GM21515 (cell line): Measurements from ENCODE around the gene WDR86.

Experiments
- ATAC-seq: cut with Tn5 transposase; IDR thresholded peaks from one replicate; pipeline ENCODE4 v1.9.1; 2021; ENCODE audit not compliant: unreplicated experiment

The WDR86 gene

GRCh38 chr7:151352512-151352911 lies 57.3 kb downstream of the WDR86 start:
- no peak for ATAC-seq

GRCh38 chr7:151351967-151352366 lies 57.9 kb downstream of the WDR86 start:
- peak; percentile 30 for ATAC-seq

DNA sequence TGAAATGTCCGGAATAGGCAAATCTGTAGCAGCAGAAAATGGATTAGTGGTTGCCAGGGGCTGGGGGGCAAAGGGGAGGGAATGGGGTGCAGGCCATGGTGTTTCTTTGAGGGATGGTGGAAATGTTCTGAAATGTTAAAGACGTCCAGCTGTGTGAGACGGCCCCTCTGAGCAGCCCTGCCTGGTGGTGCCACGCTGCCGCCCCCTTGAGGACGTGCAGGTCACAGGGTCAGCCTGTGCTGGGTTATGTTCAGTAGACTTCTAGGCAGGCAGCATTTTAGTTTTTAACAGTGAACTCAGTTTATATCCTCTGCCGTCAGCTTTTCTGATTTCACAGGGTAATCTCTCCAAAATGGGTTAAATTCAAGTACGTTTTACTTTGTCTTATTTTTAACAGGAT lies 58.8 kb downstream of the WDR86 start:
- ATAC-seq, result no peak

GRCh38 chr7:151349507-151349853 lies 60.4 kb downstream of the WDR86 start:
- peak; percentile 46 for ATAC-seq

DNA sequence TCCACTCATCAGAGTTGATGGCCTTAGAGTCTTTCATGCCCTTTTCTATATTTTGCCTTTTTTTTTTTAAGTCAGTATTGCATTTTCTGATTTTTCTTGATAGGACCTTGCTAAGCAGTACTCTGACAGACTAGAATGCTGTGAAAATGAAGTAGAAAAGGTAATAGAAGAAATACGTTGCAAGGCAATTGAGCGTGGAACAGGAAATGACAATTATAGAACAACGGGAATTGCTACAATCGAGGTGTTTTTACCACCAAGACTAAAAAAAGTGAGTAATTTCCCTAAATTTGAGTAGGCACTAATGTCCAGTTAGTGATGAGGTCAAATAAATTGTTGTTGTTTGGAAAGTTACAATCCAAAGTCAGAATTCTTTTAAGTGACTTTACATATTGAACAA lies 60.9 kb downstream of the WDR86 start:
- ATAC-seq, result no peak

DNA sequence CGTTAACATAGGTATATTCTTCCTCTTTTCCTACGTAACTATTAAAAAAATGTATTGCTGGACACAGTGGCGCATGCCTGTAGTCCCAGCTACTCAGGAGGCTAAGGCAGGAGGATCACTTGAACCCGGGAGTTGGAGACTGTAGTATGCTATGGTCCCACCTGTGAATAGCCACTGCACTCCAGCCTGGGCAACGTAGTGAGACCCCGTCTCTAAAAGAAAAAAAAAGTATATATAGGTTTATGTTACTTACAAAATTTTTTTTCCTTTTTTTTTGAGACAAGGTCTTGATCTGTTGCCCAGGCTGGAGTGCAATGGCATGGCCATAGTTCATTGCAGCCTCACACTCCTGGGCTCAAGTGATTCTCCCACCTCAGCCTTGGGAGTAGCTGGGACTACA lies 62.6 kb downstream of the WDR86 start:
- ATAC-seq, result no peak

DNA sequence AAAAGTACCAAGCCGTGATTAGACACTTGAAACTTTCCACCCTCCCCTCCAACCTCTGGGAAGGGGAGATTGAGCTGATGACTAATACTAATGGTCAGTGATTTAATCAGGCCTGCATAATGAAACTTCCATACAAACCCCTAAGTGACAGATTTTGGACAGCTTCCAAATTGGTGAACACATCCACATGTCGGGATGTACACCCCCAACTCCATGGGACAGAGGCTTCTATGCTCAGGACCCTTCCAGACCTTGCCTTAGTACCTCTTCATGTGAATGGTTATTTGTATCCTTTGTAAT lies 63.4 kb downstream of the WDR86 start:
- ATAC-seq, result no peak

DNA sequence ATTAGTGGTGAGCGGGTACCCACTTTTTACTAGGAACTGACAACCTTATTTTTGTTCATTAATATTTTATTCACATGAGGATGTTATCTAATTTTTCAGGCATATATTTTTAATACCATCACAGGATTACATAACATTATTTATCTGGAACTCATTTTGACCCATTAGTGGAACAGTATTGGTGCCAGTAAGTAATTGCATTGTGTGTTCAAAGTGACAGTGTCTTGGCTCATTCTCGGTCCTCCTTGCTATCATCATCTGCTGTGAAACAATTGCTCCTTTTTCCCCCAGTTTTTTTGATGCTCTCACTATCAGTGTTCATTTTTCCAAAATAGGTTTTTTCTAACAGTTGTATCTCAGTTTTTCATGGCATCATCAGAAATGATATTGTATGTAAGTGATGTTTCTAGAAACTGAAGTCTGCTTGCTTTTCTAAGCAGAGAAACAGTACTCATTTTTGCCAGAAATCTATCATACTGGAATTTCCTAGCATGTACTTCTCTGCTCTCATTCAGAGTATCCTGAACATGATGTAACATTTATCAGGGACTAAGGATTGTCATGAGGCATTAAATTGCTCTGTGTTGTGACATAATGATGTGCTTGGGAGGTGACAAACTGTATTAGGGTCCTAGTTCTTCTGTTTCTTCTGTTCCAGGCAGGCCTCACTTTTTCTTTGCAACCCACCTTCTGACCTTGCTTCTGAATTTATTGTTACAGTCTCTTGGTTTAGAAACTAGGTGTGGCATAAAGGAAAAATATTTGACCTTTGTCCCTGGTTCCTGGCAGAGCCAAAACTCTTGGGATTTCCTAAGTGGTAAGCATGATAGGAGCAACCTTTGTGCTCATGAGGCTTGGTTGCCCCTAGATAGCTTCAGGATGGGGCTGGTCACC lies 64.0 kb downstream of the WDR86 start:
- ATAC-seq, result no peak

GRCh38 chr7:151343516-151343915 lies 66.3 kb downstream of the WDR86 start:
- ATAC-seq, result no peak

DNA sequence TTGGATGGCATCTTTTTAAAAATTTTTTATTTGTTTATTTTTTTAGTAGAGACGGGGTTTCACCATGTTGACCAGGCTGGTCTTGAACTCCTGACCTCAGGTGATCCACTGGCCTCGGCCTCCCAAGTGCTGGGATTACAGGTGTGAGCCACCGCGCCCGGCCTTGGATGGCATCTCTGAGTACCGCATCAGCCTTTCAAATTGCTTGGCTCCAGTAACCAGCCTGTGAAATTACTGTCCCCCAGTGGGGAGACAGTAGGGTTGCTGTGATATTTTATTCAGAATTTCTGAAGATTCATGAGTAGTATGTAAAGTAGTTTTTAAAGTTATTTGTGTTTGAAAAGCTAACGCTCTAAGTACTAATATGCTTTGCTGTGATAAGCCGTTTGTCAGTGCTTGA lies 67.0 kb downstream of the WDR86 start:
- ATAC-seq, result no peak

GRCh38 chr7:151342102-151342646 lies 67.7 kb downstream of the WDR86 start:
- peak; percentile 49 for ATAC-seq

GRCh38 chr7:151341357-151342101 lies 68.3 kb downstream of the WDR86 start, which contains the start of gene NUB1:
Gene NUB1, plus strand, starts transcription at chr7:151341812. Its CDS starts 3,538 bp downstream, at chr7:151345350.
- ATAC-seq, result peak; percentile 61

DNA sequence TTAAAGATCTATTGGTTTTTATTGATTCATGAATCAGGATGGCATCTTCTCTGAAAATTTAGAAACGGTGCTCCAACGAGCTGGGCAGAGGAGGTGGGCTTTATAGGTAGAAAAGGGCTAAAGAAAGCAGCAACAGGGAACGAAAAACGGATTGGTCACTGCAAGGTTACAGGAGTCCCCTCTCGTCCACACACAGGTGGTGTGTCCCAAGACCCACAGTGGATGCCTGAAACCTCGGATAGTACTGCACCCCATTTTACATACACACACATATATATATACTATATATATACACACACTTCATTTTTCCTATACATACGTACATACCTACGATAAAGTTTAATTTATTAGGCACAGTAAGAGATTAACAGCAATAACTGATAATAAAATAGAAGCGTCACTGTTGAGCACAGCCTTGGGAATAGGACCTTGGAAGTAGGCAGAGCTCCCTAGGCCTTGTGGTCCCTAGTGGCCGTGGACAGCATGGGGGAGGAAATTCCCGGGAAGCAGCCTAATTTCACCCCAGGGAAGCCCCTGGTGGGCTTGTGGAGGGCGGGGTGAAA lies 69.0 kb downstream of the WDR86 start:
- no peak for ATAC-seq

GRCh38 chr7:151339651-151340382 lies 70.0 kb downstream of the WDR86 start:
- peak; percentile 41 for ATAC-seq

- no peak for ATAC-seq
Observed at GRCh38 chr7:151338809-151339208, 71.0 kb downstream of the WDR86 start.

DNA sequence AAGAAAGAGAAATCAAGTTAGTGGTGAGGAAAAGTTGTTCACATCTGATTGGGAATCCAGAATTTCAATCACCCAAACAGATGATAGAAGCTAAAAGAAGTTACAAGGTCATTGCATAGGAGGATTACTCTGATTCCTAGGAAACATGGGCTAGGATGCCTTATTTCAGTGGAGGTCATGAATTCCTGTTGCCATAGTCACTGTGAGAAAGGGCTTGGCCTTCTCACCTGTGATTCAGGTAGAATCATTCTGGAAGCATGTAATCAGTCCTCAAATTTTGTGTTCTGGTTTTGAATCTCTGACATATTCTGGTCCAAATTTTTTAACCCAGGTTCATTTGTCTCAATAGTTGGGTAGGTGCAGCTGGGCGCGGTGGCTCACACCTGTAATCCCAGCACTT lies 72.5 kb downstream of the WDR86 start:
- no peak for ATAC-seq

- no peak for ATAC-seq
Observed at GRCh38 chr7:151336027-151336708, 73.7 kb downstream of the WDR86 start.

- ATAC-seq, result no peak
Observed at GRCh38 chr7:151334628-151335027, 75.2 kb downstream of the WDR86 start.
